GM20000 (cell line): ENCODE measurements around the gene SMIM10L2A.

ENCODE experiments used
- DNase-seq: peaks from one replicate; pipeline ENCODE4 v3.0.0; 2012; ENCODE audit warnings: low spot score
- TF ChIP-seq, protein P1 (sequence below): IDR thresholded peaks from 2 replicates; pipeline ENCODE4 v1.5.1; 2012; ENCODE audit warnings: mild to moderate bottlenecking, control low read depth; ENCODE audit errors: extremely low read depth, missing control alignments

The SMIM10L2A gene

DNA sequence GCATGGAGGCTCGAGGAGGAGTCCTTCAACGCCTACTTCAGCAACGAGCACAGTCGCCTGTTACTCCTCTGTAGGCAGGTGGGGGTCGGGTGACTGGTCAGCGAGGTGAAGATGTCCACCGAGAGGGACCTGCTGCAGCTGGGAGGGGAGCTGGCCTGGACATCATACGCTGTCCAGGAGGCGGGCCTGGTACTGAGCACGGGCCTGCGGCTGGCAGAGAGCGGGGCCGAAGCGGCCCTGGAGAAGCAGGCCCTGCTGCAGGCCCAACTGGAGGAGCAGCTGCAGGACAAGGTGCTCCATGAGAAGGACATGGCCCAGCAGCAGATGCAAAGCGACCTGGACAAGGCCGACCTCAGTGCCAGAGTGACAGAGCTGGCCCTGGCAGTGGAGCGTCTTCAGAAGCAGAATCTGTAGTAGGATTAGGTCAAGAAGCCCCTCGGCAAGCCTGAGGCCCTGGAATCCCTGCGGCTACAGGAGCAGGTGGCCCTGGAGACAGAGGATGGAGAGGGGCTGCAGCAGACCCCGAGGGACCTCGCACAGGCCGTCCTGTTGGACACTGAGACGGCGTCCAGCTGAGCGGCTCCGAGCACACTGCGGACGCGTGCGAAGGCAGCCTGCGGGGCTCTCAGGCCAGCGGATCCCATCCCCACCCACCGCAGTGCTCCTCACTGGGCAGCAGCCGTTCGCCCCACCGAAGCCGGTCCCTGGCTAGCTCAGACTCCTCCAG, 11.9 kb downstream of the SMIM10L2A start:
- no peak for DNase-seq
- TF ChIP-seq, protein P1, sequence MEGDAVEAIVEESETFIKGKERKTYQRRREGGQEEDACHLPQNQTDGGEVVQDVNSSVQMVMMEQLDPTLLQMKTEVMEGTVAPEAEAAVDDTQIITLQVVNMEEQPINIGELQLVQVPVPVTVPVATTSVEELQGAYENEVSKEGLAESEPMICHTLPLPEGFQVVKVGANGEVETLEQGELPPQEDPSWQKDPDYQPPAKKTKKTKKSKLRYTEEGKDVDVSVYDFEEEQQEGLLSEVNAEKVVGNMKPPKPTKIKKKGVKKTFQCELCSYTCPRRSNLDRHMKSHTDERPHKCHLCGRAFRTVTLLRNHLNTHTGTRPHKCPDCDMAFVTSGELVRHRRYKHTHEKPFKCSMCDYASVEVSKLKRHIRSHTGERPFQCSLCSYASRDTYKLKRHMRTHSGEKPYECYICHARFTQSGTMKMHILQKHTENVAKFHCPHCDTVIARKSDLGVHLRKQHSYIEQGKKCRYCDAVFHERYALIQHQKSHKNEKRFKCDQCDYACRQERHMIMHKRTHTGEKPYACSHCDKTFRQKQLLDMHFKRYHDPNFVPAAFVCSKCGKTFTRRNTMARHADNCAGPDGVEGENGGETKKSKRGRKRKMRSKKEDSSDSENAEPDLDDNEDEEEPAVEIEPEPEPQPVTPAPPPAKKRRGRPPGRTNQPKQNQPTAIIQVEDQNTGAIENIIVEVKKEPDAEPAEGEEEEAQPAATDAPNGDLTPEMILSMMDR, result no peak

GRCh38 chrX:135434258-135435138, 12.8 kb downstream of the SMIM10L2A start:
- no peak for DNase-seq
- TF ChIP-seq, protein P1, result no peak

DNA sequence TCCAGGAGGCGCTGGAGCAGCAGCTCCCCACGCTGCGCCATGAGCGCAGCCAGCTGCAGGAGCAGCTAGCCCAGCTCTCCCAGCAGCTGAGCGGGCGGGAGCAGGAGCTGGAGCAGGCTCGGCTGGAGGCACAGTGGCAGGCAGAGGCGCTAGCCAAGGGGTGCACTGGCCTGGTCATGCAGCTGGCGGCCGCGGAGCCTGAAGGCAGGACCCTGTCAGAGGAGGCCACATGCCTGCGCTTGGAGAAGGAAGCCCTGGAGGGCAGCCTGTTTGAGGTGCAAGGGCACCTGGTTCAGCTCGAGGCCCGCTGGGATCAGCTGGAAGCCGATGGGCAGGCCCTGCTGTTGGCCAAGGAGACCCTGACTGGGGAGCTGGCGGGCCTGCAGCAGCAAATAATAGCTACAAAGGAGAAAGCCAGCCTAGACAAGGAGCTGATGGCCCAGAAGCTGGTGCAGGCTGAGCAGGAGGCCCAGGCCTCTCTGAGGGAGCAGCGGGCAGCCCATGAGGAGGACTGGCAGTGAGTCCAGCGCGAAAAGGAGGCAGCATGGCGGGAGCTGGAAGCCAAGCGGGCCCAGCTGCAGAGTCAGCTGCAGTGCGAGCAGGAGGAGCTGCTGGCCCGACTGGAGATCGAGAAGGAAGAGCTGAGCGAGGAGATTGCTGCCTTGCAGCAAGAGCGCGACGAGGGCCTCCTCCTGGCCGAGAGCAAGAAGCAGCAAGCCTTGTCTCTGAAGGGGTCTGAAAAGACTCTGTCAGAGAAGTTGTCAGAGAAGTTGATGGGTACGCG, 13.6 kb downstream of the SMIM10L2A start:
- TF ChIP-seq, protein P1, result no peak
- DNase-seq, result no peak

- DNase-seq, result no peak
- TF ChIP-seq, protein P1, result no peak
These were observed 14.2 kb downstream of the SMIM10L2A start for GRCh38 chrX:135435933-135436332.

- TF ChIP-seq, protein P1, result no peak
- no peak for DNase-seq
These were observed 14.7 kb downstream of the SMIM10L2A start for GRCh38 chrX:135436456-135436855.

DNA sequence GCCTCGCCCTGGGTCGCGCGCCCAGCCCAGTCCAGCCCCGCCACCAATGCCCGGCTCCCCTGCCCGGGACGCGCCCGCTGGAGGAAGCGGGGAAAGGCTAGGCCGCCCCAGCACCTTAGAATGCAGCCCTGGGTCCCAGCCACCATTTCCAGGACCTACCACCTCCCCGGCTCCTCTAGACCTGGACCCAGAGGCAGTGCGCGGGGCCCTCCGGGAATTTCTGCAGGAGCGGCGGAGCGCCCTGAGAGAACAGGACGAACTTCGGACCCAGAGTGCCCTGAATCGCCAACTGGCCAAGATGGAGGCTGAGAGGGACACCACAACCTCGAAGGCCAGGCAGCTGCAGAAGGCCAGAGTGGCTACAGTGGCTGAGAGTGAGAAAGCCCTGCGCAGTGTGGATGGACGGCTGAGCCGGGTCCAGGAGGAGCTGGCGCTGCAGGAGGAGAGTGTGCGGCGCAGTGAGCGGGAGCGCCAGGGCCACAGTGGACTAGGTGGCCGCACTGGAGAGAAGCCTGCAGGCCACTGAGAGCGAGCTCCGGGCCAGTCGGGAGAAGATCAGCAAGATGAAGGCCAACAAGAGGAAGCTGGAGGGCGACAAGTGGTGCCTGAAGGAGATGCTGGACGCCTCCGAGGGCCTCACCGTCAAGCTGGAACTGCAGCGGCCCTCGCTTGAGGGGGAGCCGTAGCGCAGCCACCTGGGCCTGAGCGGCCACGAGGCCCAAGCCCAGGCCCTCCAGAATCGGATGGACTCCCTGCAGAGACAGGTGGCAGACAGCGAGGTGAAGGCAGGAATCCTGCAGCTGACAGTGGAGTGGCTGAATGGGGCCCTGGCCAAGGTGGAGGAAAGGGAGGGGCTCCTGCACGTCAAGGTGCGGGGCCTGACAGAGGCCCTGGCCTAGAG, 15.5 kb downstream of the SMIM10L2A start:
- DNase-seq, result no peak
- TF ChIP-seq, protein P1, result no peak
